ENCODE measurements around the gene RBM23.
"Not testable (repeated sequence)": the region's sequence is repeated elsewhere in the genome, so short reads cannot be mapped to it uniquely, and the experiment has no call there.

The RBM23 gene

GRCh38 chr14:22918804-22919600 lies at the start of gene RBM23:
Gene RBM23 (minus strand): TSS chr14:22919149.
- peak; percentile 98 to 99 (median 98) for DNase-seq

- DNase-seq: no peak
Observed at GRCh38 chr14:22966783-22967269, 47.9 kb upstream of the RBM23 start.

- not testable (repeated sequence) for DNase-seq
Observed at GRCh38 chr14:22965916-22966782, 47.2 kb upstream of the RBM23 start.

- DNase-seq: no peak
Observed at GRCh38 chr14:22962061-22962676, 43.2 kb upstream of the RBM23 start.

GRCh38 chr14:22955702-22956569 lies 37.0 kb upstream of the RBM23 start:
- no peak for DNase-seq

GRCh38 chr14:22952418-22952817 lies 33.5 kb upstream of the RBM23 start:
- no peak for DNase-seq

- not testable (repeated sequence) for DNase-seq
Observed at GRCh38 chr14:22951795-22952194, 32.8 kb upstream of the RBM23 start.

- DNase-seq: no peak
Observed at GRCh38 chr14:22945642-22946041, 26.7 kb upstream of the RBM23 start.

- DNase-seq: no peak
Observed at GRCh38 chr14:22939684-22940083, 20.7 kb upstream of the RBM23 start.

GRCh38 chr14:22935156-22935555 lies 16.2 kb upstream of the RBM23 start:
- no peak for DNase-seq

GRCh38 chr14:22932146-22932545 lies 13.2 kb upstream of the RBM23 start:
- DNase-seq: no peak

- DNase-seq: no peak
Observed at GRCh38 chr14:22929961-22930364, 11.0 kb upstream of the RBM23 start.

- peak; percentile 88 to 97 (median 92) for DNase-seq
Observed at GRCh38 chr14:22929104-22929960, 10.4 kb upstream of the RBM23 start, which contains the start of gene PRMT5. Gene PRMT5 (minus strand): TSS chr14:22929376. CDS start chr14:22929361, 15 bp downstream.

GRCh38 chr14:22928237-22929103 lies 9.5 kb upstream of the RBM23 start:
- no peak for DNase-seq

- DNase-seq: no peak
Observed at GRCh38 chr14:22926316-22926715, 7.4 kb upstream of the RBM23 start.

GRCh38 chr14:22925513-22925912 lies 6.6 kb upstream of the RBM23 start:
- DNase-seq: no peak

GRCh38 chr14:22923746-22924145 lies 4.8 kb upstream of the RBM23 start:
- DNase-seq: no peak

- no peak for DNase-seq
Observed at GRCh38 chr14:22922294-22922693, 3.3 kb upstream of the RBM23 start.

GRCh38 chr14:22920697-22921096 lies 1.7 kb upstream of the RBM23 start:
- no peak for DNase-seq

GRCh38 chr14:22919601-22919921 lies 612 bp upstream of the RBM23 start:
- no peak for DNase-seq
